HG03039 (cell line): ENCODE results near the gene PSEN2.

ENCODE experiments used
- ATAC-seq: cut with Tn5 transposase; IDR thresholded peaks from one replicate; pipeline ENCODE4 v1.9.1; 2021; ENCODE audit warnings: mild to moderate bottlenecking, moderate library complexity; ENCODE audit not compliant: unreplicated experiment

The PSEN2 gene

DNA sequence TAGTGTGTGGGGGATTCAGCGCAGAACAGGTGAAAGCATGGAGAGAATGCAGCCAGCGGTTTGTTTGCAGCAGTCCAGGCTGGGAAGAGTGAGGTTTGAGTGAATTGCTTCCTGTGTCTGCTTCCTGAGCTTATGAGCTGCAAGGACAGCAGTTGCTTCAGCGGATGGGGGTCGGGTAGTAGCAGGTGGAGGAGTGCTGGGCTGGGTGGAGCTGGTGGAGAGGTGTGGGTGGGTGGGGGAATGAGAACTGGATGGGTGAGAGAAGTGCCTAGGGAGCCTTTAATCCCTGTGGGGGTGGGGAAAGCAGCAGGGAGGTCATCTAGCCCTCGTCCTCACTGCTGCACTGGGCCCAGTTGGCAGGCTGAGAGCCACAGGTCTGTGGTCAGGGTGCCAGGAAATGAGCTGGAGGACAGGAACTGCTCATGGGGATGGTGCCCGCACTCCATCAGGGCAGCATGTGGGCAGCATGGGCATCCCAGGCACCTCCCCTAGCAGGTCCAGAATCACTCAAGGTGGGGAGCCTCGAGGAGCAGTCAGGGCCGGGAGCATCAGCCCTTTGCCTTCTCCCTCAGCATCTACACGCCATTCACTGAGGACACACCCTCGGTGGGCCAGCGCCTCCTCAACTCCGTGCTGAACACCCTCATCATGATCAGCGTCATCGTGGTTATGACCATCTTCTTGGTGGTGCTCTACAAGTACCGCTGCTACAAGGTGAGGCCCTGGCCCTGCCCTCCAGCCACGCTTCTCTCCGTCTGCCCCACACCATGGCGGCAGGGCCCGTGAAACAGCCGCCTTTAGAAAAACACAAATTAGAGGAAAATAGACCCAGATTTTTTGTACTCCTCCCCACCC is 14.8 kb downstream of the PSEN2 start:
- ATAC-seq, result no peak

DNA sequence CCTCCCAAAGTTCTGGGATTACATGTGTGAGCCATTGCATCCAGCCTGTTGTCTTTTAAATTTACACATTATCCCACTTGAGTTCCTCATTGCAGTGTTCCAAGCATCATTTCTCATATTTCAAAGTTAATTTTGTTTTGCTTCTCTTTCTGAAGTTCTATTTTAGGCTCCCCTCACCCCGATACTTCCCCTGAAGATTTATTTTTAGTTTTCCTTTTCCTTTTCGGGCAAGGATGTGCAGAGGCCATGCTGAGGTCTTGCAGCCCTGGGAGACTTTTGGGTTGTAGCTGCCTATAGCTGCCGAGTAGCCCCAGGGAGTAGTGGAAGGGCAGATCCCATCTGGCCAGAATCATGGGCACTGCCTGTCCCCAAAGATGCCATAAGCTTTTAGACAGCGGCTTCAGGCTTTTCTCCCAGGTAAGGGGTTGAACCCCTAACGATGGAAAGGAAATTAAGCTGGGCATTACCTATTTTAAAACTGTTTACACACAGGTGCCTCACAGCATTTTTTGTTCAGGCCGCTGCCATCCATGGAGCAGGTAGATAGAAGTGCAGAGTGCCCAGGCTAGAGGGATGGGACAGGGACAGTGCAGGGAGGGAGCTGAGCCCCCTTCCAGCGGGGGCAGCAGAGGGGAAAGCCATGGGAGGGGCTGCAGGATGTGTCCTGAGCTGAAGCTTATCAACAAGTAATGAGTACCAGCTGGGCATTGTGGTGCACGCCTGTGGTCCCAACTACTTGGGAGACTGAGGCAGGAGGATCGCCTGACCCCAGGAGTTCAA is 15.9 kb downstream of the PSEN2 start:
- no peak for ATAC-seq

DNA sequence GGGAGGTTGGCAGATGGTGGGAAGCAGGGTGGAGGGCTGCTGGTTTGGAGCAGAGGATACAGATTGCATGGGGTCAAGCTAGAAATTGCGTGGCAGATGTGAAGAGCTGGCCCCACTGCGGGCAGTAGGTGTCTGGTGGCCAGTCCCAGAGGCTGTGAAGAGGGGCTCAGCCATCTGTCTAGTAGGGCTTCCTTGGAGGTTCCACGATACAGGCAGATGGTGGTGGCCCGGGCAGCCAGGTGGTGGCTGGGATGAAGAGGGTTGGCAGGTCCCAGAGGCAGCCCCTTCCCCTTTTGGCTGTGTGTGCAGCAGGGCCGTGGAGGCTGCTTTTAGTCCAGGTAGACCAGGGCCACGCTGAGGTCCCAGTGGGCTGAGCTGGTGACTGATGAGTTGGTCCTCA is 16.6 kb downstream of the PSEN2 start:
- ATAC-seq, result no peak

DNA sequence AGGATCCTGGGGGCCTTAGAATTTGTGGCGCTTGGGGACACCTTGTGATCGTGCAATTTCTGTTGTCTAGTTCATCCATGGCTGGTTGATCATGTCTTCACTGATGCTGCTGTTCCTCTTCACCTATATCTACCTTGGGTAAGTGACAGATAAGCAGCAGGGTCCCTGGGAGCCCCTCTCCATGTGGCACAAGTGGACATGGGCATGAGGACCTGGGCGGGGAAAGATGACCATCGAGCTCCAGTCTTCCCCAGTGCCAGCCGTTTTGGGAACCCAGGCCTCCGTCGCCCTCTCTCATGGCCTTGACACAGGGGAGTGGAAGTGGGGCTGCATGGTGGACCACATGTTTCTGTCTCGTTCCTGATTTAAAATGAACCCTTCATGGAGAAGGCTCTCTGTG is 17.6 kb downstream of the PSEN2 start:
- ATAC-seq, result no peak

DNA sequence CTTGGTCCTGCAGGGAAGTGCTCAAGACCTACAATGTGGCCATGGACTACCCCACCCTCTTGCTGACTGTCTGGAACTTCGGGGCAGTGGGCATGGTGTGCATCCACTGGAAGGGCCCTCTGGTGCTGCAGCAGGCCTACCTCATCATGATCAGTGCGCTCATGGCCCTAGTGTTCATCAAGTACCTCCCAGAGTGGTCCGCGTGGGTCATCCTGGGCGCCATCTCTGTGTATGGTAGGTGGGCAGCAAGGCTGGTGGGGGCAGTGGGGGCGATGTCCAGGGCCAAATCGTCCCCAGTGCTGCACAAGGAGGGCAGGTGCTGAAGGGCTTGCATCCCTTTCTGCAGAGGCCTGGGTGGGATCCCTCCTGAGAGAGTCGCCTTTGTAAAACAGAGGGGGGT is 18.4 kb downstream of the PSEN2 start:
- no peak for ATAC-seq

DNA sequence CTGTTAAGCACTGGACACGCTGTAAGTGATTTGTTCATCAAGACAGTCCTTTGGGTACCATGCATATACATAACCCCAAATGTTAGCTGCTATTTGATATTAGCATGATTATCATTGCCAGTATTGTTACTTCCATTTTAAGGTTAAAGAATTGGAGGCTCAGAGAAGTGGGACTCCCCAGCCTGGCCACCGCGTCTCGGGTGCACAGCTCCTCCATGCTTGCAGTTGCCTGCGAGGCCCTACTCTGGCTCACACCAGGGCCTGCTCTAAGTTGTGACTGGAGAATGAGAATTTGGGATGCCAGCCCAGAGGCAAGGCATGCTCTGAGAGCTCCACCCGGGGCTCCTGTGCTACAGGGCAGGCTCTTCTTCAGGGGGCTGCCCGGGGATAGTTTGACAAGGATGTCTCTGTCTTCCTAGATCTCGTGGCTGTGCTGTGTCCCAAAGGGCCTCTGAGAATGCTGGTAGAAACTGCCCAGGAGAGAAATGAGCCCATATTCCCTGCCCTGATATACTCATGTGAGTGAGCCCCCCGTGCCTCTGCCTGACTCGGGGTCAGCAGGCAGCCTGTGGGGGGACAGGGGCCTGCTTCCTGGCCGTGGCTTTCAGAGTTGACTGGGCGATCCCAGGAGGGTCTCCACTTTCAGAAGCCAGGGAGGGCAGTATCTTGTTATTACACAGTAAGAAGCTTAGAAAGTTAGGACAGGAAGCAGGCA is 19.4 kb downstream of the PSEN2 start:
- ATAC-seq, result no peak

DNA sequence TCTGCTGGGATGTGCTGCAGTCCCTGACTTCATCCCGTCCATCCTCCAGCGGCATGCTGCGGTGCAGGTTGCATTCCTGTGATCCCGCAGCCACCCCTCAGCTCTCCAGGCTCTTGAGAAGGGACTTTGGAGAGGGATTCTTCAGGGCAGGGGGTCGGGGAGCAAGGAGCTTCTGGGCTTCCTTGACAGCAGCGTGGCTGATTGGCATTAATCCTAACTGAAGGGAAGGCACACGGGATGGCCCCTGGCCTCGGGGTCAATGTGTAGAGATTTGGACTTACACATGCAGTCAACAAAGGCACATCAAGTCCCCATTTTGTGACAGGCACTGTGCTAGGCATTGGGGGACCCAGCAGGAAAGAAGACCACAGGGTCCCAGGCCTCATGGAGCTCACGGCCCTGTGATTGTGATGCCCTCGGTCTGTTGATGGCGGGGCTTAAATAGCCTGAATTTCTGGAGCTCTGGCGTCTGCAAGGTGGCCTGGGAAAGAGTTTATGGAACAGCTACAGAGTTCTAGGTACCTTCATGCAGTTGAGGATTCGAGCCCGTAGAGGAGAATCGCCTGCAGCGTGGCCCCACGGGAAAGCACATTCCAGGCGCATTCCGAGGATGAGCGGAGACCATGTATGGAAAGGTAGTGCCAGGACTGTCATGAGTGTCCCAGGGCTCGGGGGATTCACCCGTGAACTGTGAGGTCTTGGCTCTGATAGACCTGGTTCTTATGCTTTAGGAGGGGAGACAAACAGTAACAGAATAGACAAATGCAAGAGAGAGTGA is 20.1 kb downstream of the PSEN2 start:
- ATAC-seq, result no peak

DNA sequence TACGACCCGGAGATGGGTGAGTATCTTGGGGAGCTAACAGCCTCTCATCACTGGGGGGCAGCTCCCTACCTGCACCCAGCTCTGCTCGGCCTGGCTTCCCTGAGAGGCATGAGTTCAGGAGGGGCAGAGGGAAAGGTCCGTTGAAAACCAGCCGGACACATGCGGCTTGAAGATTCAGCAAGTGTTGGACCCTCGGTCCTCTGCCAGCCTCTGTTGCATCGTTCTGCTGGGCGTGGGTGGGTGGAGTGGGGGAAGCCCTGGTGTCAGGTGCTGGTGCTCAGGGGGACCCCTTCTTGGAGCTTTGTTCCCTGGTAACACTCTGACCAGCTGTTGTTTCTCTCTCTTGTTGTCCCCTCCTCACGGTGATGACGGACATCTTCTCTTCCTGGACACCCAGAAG is 20.9 kb downstream of the PSEN2 start:
- ATAC-seq, result no peak

DNA sequence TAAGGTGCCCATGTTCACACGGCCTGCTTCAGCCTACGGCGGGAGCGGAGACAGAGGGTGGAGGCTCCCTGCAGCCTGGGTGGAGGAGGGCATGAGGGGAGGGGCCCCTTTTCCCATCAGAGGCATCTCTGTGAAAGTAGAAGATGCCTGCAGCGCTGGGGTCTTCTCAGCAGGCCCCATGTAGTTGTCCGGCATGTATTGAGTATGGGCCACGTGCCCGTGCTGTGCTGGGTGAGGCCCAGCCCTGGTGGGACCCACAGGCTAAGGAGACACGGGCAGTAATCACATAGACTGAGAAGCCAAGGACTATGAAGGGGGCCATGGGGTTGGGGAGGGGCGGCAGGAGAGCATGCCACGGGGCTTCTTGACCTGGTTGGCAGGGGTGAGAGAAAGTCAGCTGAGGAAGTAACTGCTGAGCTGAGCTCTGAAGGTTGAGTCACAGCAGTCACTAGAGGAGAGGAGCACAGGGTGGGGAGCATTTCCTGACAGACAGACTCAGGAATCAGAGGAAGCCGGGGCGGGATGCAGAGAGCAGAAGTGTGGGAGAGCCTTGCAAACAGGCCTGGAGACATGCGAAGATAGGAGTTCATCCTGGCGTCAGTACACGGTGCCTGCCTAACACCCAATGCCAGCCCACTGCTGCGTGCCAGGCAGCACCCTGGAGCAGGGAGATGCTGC is 21.6 kb downstream of the PSEN2 start:
- no peak for ATAC-seq

DNA sequence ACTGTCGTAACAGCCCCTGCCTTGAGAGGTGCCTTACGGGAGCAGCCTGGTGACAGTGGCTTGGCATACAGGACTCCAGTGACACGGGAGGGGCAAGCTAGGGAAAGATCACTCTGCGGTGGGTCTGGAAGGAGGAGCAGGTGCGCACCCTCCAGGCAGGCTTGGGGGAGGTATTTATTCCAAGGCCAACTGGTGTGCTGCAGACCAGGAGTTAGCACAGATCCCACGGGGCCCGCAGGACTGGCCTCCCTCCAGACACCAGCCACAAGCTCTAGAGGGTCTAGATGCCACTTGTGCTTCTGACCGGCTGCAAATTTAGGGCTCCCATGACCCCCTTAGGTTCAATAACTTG is 22.1 kb downstream of the PSEN2 start:
- no peak for ATAC-seq

DNA sequence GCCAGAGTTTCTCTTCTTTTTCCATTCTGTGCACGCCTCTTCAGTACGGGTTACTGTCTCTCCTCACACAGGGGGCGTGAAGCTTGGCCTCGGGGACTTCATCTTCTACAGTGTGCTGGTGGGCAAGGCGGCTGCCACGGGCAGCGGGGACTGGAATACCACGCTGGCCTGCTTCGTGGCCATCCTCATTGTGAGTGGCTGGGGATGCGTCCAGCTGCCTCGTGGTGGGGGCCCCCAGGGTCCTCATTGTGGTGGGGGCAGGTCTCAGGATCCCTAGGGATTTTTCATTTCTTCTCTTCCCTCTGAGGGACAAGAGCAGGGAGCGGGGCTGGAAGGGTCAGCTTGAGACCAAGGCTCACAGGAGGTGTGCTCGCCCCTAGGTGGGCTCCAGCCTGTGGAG is 23.5 kb downstream of the PSEN2 start:
- ATAC-seq, result no peak

DNA sequence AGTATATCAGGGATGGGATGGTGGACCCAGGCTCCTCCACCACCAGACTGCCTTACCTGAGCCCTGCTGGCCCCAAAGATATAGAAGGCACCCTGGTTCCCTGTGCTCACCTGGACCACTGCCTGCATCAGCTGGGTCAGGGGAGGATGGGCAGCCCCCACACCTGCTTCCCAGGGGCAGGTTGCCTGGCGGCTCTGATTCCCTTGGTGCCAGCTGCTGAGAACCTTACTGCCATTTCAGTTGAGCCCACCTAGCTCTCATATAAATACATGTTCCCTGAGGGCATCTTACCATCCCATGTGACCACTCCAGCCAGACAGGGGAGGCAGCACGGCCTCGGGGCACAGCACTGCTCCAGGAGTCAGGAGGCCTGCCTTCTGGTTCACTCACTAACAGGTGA is 24.4 kb downstream of the PSEN2 start:
- ATAC-seq, result no peak

DNA sequence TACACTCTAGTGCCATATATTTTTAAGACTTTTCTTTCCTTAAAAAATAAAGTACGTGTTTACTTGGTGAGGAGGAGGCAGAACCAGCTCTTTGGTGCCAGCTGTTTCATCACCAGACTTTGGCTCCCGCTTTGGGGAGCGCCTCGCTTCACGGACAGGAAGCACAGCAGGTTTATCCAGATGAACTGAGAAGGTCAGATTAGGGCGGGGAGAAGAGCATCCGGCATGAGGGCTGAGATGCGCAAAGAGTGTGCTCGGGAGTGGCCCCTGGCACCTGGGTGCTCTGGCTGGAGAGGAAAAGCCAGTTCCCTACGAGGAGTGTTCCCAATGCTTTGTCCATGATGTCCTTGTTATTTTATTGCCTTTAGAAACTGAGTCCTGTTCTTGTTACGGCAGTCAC is 25.2 kb downstream of the PSEN2 start:
- ATAC-seq, result no peak

DNA sequence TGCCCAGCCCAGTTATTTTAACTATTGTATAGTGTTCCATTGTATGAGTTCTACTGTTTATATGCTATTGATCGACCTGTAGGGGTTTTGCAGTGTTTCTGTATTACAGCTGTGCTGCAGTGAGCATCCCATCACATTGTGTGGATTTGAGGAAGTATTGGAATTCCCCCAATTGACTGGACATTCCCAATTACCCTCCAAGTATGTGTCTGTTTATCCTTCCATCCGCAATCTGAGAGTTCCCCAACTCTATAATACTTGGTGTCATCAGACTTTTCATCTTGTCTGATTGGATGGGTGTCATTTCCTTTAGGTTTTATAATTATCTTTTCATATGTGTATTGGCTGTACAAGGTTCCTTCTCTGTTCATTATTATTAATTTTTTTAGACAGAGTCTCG is 27.8 kb downstream of the PSEN2 start:
- no peak for ATAC-seq

DNA sequence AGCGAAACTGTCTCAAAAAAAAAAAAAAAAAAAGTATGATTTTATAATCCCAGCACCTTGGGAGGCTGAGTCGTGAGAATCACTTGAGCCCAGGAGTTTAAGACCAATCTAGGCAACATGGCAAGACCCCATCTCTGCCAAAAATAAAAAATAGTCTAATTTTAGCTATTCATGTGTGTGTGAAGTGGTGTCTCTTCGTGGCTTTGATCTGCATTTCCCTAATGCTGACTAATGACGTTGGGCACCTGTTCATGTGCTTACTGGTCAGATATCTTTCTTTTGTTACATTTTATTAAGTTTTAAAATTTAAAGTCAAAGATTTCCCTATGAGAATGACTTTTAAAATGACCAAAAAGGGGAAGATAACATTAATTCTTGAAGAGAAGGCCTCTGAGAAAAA is 31.0 kb downstream of the PSEN2 start:
- no peak for ATAC-seq

DNA sequence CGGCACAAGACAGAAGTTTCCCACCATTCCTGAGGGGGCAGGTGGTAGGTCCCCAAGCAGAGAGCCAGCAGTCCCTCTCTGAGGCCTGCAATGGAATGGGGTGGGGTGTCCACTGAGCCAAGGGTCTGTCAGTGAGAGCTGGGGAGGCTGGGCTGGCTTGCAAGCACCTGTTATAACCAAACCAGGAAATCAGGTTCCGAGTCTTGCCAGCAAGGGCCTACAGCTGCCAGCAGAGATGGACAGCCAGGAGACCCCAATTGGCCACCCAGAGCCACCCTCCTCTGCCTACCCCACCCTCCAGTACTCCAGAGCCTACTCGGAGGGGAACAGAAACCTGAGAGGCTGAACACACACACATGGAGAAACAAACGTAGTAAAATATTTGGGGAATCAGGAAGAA is 32.2 kb downstream of the PSEN2 start:
- no peak for ATAC-seq

DNA sequence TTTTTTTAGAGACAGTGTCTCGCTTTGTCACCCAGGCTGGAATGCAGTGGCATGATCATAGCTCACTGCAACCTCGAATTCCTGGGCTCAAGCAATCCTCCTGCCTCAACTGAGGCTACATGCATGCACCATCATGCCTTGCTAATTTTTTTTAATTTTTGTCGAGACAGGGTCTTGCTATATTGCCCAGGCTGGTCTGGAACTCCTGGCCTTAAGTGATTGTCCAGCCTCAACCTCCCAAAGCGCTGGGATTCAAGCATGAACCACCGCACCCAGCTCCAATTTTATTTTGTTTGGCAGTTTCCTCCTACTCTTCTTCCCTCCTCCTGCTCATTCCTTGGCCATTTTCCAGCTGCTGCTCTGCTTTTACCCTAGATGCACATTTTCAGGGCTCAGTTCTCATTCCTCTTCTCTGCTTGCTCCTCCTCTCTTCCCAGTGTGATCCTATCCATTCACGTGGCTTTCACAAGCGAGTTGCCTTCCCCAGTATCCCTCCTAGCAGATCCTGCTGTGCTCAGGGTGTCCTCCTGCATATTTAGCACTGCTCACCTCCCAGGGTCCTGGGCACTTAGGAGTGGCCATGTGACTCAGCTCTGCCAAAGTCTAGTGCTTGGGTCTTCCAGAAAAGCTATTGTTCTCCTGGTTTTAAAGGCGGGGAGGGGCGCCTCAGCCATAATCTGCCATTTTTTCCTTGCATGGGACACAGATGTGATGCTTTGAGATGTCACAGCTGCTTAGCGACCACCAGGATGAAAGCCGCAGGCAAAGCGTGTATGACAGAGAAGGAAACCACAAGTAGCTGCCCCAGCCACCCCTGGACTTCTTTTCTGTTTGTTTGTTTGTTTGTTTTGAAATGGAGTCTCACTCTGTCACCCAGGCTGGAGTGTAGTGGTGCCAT is 33.7 kb downstream of the PSEN2 start:
- no peak for ATAC-seq

DNA sequence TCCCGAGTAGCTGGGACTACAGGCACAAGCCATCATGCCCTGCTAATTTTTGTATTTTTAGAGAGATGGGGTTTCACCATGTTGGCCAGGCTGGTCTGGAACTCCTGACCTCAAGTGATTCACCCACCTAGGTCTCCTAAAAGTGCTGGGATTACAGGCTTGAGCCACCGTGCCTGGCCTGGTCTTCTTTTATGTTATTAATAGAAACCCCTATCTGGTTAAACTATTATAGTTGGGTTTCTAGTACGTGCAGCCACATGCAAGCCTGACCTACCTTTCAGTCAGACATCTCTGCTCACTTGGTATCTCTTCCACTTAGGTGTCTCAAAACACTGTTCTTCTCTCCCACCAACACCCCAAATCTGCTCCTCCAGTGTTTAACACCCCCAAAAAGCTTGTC is 34.4 kb downstream of the PSEN2 start:
- no peak for ATAC-seq

DNA sequence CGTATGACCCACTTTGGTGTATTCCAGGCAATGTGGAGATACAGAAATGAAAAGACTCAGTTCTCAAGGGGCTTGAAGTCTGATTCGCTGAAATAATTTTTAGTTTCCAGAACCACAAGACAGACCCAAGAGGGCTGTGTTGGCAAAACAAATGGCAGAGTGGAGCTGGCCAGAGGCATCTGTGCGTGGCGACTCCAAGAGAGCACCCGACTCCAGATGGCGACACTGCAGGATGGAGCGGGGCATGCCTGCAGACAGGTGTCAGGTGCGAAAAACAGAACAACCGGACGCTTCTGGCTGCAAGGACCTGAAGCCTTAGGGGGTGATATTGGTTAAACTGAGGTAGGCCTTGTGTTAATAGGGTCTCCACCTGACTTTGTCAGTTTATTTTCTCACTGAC is 38.0 kb downstream of the PSEN2 start:
- ATAC-seq, result no peak

DNA sequence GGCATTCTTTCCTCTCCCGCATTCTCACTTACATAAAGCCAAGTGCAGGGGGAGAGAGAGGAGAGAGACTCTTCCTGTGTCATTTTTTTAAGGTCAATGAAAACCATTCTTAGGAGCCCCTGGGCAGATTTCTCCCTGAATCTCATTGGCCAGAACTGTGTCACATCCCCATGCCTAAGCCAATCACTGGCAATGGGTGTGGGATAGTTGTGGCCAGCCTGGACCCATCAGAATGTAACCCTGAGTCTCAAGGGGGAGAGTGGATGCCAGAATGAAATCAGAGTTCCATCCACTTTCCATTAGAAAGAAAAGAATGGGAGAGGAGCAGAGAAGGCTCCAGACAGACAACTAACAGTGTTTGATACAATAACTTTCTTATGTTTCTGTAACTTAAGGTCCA is 38.5 kb downstream of the PSEN2 start:
- no peak for ATAC-seq
